Limb (tissue), 2 donors: Measurements from ENCODE around the gene SNX24.
"Not testable (repeated sequence)": the region's sequence is repeated elsewhere in the genome, so short reads cannot be mapped to it uniquely, and the experiment has no call there.

Experiments
- DNase-seq, 2 donors: peaks; one replicate each; pipeline ENCODE4 v3.0.0-alpha.2; 2016; ENCODE audit errors: extremely low spot score in 2 of 2

SNX24 gene, protein sequence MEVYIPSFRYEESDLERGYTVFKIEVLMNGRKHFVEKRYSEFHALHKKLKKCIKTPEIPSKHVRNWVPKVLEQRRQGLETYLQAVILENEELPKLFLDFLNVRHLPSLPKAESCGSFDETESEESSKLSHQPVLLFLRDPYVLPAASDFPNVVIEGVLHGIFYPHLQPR

GRCh38 chr5:122845229-122846050 lies at the start of gene SNX24:
Gene SNX24 (plus strand): TSS chr5:122845613. CDS start chr5:122845634, 21 bp downstream.
- peak; percentile 63 to 87 for DNase-seq

- DNase-seq, result no peak
These were observed 39.9 kb upstream of the SNX24 start for GRCh38 chr5:122805481-122805880.

- no peak for DNase-seq
These were observed 35.0 kb upstream of the SNX24 start for GRCh38 chr5:122810405-122810804.

DNA sequence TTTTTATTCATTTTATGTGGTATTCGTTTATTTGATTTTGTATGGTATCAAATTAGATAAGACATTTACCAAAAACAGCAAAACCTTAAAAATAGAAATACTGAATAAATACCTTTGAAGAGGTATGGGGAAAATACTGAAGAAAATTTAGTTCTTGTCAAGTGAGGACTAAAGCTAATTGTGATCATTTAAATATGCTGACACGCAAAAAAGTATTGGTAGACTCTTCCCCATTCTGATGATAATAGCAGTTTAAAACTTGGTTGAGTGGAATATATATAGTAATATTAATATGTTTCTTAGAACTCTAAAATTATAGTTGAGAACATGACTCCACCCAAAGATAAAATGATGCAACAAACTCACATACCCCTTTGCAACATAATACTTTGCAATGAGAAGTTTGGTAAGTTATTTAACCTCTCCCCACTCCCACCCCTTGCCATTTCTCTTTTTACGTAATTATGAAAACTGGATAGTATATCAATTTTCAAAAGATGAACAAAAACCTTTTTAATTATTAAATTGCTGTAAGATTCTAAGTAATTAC lies 30.1 kb upstream of the SNX24 start:
- DNase-seq, result no peak

DNA sequence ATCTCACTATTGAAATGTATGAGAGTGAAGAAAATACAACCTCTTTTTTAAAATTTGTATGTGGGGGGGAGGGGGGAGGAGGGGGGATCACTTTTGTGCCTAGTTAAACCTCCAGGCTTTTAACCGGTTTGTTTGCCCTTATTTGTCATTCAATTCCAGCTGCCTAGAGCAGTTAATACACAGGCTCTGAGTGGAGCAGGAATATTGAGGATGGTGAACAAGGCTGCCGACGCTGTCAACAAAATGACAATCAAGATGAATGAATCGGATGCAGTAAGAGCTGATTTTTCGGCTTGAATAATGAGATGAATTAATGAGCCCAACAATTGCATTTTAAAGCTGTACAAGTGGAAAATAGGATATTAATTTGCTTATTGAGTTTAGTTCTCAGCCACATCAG lies 28.7 kb upstream of the SNX24 start:
- DNase-seq, result no peak

GRCh38 chr5:122831984-122832383 lies 13.4 kb upstream of the SNX24 start:
- DNase-seq, result no peak

- DNase-seq, result no peak
These were observed 9.7 kb upstream of the SNX24 start for GRCh38 chr5:122835681-122836080.

DNA sequence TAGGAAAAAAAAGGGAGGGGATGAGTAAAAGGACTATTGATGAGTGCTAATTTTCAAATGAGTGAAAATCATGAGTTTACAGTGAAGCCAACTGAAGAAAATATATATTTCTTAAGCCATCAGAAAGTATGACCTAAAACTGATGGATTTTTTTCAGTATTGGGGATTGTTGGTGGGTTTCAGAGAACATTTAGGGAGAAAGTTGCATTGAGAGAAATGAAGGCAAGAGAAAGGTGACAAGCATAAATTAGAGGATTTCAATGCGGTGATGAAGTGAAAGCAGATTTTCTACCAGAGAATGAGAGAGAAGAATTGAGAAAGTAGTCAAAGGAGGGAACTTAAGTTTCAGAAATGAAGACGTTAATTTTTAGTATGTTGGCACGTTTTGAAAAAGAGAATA lies 8.5 kb upstream of the SNX24 start:
- DNase-seq, result no peak

GRCh38 chr5:122839731-122840130 lies 5.7 kb upstream of the SNX24 start:
- DNase-seq, result no peak

DNA sequence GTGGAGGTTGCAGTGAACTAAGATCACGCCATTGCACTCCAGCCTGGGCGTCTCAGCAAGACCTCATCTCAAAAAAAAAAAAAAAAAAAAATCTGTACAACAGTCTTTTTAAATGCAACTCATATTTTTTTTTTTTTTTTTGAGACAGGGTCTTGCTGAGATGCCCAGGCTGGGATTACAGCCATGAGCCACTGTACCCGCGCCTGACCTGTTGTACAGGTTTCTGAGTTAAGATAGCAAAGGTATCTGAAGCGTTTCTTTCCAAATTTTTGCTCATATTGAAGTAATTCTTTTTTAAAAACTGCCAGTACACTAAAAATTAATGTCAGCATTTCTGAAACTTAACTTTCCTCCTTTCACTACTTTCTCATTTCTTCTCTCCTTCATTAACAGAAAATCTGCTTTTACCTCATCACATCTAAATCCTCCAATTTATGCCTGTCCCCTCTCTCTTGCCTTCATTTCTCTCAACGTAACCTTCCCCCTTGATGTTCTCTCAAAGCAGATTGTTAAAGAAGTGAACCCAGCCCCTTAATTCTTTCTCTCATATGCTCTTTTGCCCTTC lies 3.3 kb upstream of the SNX24 start:
- DNase-seq, result no peak

- no peak for DNase-seq
These were observed 1.1 kb upstream of the SNX24 start for GRCh38 chr5:122844136-122844909.

DNA sequence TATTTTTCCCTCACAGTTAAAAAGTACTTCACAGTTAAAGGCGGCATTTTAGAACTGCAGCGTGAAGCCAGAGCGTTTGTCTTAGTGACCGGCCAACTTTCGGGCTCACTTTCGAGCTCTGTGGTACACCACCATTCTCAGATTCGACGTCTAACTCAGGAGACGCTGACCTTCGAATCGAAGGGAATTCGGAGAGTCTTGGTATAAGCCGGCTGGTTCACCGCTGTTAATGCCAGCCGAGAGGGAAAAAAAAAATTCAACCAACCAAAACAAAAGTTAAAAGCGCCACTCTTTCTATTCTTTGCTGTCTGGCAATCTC lies 544 bp upstream of the SNX24 start:
- DNase-seq, result no peak

DNA sequence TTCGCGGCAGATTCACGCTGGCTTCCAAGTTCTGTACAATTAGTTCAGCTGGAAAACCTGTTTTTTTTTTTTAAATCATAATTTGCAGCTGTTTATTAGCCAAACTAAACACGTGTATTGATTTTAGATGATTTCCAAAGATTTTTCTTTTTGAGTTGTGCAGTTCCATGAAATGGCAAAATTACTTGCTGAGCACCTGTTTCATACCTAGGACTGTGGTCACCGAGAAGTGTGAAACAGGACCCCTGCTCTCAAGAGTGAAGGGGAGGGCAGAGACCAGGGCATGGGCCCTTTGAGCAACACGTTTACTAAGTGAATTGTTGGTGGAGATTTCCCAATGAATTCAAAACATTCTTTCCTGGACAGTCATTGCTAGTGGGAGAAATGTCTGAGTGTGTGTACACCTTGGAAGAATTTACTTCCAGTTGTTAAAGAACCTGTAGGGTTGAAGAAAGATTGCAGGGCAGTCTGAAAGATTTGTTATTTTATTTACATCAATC lies 688 bp downstream of the SNX24 start:
- DNase-seq, result no peak

DNA sequence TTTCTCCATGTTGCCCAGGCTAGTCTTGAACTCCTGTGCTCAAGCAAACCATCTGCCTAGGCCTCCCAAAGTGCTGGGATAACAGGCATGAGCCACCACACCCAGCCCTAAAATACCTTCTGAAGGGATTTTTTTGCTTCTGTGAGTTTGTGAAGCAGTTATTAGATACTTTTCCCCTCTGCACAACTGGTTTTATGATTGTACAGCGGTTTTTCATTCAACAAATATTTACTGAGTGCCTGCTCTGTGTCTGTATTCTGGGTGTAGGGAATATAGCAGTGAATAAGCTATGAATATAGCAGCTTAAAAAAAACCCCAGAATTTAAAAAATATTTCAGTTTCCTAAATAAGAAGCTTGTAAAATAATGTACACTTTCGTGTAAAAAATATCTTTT lies 2.3 kb downstream of the SNX24 start:
- DNase-seq, result no peak

- no peak for DNase-seq
These were observed 4.4 kb downstream of the SNX24 start for GRCh38 chr5:122849771-122850170.

DNA sequence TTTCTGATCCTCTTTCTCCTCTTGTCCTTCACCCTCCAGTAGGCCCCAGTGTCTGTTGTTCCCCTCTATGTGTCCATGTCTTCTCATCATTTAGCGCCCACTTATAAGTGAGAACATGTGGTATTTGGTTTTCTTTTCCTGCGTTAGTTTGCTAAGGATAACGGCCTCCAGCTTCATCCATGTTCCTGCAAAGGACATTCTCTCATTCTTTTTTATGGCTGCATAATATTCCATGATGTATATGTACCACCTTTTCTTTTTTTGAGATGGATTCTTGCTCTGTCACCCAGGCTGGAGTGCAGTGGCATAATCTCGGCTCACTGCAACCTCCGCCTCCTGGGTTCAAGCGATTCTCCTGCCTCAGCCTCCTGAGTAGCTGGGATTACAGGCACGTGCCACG lies 12.1 kb downstream of the SNX24 start:
- not testable (repeated sequence) for DNase-seq

- DNase-seq, result no peak
These were observed 13.0 kb downstream of the SNX24 start for GRCh38 chr5:122858451-122858850.

DNA sequence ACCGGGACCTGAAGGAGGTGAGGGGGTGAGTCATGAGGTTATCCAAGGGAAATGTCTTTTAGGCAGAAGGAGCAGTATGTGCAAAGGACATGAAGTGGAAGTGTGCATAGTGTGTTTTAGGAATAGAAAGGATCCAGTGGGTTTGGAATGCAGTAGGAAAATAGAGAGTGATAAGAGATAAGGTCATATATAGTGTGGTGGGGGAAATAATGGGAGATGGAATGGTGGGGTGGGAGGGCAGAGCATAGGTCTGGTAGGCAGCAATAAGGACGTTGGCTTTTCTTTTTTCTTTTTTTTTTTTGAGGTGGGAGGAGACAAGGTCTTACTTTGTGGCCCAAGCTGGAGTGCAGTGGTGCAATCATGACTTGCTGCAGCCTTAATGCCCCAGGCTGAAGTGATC lies 17.8 kb downstream of the SNX24 start:
- DNase-seq, result no peak

DNA sequence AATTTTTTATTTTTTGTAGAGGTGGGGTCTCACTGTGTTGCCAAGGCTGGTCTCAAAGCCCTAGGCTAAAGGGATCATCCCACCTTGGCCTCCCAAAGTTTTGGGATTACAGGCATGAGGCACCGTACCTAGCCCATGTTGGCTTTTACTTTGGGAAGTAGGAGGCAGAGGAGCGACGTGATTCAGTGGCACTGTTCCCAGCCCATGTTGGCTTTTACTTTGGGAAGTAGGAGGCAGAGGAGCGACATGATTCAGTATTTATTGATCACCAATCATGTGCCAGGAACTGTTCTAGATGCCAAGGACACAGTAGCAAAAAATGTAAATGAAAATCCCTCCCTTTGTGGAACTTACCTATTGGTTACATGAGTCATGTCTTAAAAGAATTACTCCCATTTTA lies 18.3 kb downstream of the SNX24 start:
- no peak for DNase-seq

- DNase-seq, result no peak
These were observed 19.0 kb downstream of the SNX24 start for GRCh38 chr5:122864400-122864799.

DNA sequence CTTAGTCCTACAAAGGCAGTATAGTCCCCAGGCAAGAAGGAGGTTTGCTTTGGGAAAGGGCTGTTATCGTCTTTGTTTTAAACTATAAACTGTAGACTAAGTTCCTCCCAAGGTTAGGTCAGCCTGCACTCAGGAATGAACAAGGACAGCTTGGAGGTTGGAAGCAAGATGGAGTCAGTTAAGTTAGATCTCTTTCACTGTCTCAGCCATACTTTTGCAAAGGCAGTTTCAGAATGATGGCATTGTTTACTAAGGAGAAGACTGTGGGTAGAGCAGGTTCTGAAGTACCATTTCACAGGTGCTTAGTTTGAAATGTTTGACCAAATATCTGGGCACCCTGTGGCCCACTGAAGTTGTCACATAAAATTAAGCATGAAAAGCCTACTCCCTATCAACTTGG lies 19.4 kb downstream of the SNX24 start:
- no peak for DNase-seq
